Stimulated activated CD8-positive, alpha-beta memory T cell treated with anti-CD3 and anti-CD28 coated beads, Interleukin-7, amount 100 ng/mL, for 1 hour (primary cell): ENCODE results near the gene FAXC.
"Not testable (repeated sequence)": the region's sequence is repeated elsewhere in the genome, so short reads cannot be mapped to it uniquely, and the experiment has no call there.

Experiments used
- DNase-seq, 2 donors: peaks; one replicate each; pipeline ENCODE4 v3.0.0-alpha.2; 2020; ENCODE audit warnings: low read depth in 2 of 2

The FAXC gene

DNA sequence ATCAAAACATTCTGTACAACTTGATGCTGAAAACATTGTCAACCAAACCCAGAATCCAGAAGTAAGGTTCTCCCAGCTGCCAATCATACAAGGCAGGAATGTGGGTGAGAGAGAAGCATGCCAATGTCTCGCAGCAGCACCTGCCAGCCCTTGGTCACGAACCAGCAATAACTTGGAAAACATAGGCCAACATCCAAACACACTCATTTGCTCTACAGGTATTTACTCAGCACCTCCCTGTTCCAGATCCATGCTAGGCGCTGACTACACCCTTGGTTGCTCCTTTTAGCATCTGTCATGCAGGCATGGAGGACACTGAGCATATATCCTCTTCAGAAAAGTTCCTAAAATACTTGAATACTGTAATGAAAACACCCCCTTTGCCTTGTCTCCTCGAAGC, 63.6 kb downstream of the FAXC start:
- no peak for DNase-seq

DNA sequence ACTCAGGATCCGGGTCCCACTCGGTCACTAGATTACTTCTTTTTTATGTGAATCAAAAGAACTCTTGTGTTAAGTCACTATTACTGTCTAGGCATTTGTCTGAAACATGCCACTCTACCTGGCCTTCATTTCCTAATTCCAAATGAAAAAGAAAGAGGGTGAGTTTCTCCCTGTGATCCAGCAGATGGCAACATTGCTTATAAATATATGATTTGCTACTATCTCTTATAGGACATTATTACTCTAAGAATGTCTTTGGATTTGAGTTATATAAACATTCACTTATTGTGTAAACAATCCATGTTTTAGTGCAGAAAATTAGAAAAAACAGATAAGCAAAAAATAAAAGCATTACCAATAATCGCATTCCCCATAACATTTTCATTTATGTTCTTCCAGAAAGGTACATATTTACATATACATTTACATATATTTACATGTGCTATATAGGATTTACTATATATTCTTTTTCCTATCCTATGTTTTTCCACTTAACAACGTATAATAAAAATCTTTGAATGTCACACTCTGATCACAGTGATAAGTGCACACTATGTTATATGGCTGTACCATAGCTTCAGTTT, 66.9 kb downstream of the FAXC start:
- DNase-seq, result no peak

DNA sequence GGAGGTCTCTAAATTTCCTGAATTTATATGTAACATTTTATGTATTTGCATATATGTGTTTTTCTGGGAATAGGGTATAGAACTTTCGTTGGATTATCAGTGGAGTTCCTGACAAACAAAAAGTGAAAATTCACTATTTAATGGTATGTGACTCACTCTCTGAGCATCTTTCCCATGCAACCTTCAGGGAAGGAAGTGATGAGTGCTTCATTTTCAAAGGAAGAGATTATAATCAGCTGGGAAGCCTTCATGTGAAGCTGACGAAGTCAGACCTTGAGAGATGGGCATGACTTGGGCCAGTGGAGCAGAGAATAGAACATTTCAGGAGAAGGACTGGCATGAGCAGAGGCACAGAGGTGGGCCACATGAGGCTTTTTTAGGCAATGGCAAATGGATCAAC, 72.7 kb downstream of the FAXC start:
- no peak for DNase-seq

DNA sequence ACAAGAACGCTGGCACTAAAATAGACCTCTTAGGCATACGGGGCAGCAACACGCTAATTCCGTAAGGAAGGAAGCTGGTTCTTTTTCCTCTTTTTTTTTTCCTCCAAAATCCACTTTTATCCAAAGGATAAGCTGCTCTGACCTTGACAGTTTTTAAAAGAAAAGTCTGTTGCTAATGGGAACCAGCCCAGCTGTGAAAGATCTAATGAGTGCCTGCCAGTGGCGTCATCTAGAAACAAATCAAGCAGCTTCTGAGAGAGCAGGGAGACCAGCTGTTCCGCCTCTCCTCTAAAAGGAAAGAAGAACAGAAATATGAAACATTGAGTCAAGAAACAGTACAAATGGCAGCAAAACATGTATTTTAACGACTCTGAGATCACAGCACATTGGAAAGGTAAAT, 78.6 kb downstream of the FAXC start:
- DNase-seq, result no peak

DNA sequence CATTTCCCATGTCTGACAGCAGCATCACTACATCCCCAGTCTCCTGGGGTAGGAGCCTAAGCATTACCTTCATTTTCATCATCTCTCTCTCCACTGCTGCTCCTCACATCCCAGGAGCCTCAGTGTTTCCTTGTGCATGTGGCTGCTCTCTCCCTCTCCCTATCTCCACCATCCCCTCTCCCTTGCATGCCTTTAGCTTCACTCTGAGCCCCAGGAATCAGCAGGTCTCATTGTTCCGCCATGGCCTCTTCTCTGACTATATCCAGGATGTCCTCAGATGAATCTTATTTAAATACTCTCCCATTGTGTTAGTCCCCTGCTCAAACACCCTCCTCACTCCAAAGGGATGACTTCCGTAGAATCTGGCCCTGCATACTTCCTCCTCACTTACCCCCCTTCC, 79.4 kb downstream of the FAXC start:
- DNase-seq, result no peak

DNA sequence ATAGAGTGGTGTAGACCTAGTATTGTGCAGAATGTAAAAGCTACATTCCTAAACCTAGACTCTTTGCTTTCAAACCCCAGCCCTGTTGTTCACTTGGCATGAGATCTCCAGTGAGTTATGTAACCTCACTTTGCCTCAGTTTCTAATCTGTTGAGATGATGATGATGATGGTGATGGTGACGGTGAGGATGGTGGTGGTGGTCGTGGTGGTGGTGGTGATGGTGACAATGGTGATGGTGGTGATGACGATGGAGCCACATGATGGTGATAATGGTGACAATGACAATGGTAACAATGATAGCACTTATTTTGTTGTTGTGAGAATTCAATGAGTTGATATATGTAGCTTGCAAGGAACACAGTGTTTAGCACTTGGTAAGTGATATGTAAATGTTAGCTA, 80.3 kb downstream of the FAXC start:
- DNase-seq, result no peak

DNA sequence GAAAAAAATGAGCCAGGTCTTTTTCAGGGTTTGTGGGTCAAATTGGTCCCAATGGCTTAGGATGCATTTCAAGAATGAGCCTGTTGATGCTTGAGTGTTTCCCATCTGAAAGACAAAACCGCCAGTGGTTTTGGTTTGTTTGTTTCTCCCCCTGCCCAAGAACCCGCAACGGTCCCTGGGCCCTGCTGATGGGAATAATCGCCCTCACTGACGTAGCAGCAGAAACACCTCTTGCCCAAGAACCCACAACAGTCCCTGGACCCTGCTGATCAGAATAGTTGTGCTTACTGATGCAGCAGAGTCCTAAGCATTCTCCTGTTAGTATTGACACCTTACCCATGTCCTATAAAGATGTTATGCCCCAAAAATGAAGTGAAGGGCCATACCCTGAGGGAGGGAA, 82.5 kb downstream of the FAXC start:
- DNase-seq, result not testable (repeated sequence)

DNA sequence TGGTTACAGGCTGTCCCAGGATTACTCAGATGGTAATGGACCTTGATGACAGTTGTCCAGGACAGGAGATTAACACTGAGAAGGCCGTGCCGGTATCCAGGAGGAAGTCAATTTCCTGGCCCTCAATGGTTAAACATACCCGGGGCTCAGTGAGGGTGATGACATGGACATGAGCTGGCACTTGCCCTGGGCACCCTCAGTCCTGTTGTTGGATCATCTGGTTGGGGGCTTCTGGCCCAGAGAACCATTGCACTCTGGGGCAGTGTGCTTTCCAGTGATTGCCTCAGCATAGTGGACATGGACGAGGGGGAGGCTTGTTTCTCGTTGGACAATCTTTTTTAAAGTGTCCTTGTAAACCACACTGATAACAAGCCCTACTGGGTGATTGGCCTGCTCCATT, 84.0 kb downstream of the FAXC start:
- DNase-seq, result not testable (repeated sequence)

DNA sequence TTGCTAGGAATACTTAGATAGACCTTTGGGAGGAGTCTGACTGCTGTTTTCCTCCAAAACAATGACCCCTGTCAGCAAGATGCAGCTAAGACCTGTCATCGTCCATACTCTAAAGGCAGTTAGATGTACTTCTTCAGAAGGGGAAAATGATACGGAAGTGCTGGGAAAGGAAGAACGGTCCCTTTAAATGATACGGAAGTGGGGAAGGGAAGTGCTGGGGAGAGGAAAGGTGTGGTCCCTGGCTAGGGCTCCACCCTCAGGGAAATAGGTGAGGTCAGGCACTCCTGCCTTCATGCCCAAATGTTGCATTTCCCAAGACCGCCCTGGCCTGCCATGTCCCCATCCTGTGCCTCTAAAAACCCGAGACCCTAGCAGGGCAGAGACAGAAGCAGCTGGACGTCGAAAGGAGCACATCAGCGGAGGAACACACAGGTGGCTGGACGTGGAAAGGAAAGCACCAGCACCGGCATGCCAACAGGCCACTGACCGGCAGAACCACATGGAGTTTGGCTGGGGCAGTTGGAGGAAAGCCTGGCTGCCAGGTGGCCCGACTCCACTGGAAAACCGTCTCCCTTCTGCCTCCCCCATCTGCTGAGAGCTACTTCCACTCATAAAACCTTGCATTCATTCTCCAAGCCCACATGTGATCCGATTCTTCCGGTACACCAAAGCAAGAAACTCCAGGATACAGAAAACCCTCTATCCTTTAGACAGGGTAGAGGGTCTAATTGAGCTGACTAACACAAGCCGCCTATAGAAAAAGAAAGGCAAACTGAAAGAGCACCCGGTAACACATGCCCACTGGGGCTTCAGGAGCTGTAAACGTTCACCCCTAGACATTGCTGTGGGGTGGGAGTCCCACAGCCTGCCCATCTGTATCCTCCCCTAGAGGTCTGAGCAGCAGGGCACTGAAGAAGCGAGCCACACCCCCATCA, 94.6 kb downstream of the FAXC start:
- DNase-seq, result no peak

DNA sequence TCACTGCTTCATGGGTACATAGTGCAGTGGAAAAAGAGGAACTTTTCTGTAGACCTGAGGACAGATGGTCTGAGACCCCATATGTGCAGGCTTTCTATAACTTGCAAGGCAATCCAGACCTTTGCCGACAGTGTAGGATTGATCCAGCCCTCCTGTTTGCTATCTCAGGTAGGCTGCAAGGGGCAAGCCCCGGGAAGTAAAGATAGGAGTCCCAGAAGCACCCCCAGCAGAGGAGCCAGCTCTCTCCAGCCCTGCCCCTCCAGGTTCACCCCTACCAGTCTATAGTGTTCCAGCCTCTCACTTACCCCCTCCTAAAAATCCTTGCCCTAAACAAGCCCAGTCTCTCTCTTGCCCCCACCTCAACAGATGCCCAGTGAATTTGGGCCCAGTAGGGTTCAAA, 96.2 kb downstream of the FAXC start:
- no peak for DNase-seq

DNA sequence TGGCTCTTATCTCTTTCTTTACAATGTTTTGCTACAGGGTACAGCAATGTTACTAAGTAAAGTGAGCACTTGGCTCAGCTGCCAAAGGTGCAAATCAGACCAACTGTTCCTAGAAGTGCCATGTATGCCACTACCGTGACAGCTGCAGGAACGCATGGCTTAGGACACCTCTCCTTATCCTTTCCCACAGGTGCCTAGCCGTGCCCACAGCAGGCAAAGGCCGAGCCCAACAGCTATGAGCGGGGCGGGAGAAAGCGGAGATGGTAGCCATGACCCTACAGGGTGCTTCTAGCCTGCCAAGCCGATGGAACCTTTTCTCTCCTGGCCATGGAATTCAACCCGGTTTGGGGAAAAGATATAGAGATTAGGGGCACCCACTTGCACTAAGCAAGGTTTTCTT, 97.1 kb downstream of the FAXC start:
- DNase-seq, result no peak

DNA sequence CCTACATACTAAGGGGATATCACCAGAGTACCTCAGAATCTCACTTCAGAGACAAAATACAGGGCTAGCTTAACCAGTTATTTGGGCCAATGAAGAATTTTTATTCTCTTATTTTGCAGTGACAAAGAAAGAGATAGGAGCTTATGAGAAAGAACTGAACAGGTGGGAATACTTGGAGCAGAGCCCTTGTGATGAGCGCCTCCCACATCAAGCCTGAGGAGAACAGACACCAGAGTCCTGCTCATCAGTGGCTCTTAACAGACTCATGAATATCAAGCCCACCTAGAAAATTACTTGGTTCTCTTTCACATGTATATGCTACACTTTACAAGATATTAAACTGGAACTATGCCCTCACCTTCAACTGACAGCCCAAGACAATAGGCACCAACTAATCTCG, 99.0 kb downstream of the FAXC start:
- DNase-seq, result no peak

DNA sequence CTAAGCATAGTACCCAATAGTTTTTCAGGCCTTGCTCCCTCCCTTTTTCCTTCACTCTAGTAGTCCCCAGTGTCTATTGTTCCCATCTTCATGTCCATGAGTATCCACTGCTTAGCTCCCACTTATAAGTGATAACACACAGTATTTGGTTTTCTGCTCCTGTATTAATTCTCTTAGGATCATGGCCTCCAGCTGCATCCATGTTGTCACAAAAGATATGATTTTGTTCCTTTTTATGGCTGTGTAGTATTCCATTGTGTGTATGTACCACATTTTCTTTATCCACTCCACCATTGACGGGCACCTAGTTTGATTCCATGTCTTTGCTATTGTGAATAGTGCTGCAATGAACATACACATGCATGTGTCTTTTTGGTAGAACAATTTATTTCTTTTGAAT, 102.9 kb downstream of the FAXC start:
- DNase-seq, result no peak

DNA sequence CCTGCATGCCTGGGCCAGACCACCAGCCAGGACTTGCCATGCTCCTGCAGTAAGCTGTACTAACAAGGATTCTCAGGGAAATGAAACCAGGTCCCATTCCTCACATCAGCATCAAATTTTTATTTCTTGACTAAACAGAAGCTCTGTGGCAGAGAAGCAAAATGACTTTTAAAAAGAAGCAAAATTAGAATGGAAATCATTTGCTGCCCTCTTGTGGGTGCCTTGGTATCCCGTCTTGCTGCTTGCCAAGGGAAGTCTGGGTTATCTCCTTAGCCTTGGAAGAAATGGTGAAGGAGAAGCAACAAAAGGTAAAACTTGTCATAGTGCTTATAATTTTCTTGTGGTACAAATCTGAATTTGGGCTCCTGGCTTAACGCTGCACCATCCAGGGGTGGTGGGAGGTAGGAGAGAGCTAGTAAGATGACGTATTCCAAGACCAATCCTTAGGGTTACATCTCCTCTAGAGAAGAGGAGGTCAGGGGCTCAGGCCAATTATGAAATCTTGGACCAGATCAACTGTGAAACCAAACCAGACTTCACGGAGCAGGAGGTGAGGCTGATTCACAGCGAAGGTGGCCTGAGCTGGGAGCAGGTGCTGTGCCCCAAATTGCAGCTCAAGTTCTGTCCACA, 107.5 kb downstream of the FAXC start:
- no peak for DNase-seq

DNA sequence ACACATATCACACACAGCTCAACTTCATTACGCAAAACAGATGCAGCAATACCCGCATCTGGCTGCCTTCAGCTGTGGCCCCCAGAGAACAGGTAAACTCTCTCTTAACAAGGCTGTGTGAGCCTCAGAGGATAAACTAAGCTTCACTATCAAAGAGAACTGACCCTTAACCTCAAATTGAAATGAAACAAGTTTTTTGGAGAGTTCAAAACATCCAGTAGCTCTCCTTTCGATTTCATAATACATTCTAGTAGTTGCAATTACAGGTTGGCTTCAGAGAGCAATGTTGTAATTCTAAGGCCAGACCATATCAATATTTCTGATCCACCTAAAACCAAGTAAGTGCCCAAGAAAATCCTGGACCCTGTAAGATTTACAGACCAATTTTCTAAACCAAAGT, 113.5 kb downstream of the FAXC start:
- no peak for DNase-seq

DNA sequence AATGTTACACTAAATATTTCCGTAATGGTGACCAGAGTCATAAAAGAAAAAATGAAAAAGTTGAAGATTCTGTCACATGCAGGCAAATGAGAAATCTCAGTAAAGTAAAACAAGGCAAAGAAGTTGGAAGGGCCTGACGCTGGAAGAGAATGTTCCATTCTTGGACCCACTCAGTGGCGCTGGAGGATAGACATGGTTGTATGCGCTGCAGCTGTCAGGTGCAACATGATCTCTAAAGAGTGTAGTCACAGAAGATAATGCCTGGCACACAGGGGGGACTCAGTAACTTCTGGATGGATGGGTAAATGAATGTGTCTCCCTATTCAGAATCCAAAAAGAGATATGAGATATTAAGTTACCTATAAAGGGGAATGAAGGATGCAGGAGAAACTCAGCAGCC, 116.3 kb downstream of the FAXC start:
- no peak for DNase-seq

DNA sequence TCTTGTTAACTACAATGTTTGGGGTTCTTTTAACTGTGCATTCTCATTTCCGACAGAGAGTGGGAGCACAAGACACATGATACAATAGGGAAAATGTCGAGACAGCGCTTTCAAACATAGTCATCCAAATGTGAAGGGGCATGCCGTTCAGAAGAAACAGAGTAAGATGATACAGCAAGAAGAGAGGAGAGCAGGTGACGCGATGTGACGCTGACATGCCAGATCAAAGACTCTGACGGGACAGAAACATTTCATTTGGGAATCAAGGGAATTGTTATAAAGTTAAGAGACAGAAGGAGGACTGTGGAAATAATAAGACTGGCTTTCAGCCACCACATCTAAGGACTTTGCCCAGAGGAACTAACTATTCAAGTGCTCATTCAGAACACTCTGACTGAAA, 117.4 kb downstream of the FAXC start:
- DNase-seq, result no peak

DNA sequence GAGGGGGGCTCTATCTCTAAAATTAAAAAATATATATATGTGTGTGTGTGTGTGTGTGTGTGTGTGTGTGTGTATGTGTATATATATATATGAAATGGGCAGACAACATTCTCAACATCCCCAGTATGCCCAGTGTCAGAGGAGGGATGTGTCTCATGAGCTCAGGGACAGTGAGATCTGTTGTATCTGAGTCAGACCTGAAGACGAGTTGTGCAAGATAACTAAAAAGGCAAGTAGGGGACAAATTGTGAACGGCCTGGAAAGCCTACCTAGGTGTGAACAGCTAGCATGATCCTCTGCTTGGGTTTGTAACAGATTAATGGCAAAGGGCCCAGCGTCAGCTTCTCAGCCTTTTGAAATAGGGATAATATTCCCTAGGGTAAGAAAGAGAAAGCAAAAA, 124.3 kb downstream of the FAXC start:
- no peak for DNase-seq
